ENCODE data around the gene SOST. TPM values are rescaled to one million over a fixed set of nuclear protein-coding genes. Genes with fewer than 3 reads are reported as not detected.

Gene SOST
- total RNA-seq, 1 experiment from 2014 or later = not detected

GRCh38 chr17:43750153-43750552, 8.4 kb downstream of the SOST start:
- in situ Hi-C loops (cut with HindIII; ENCODE audit: low pct_unique_long_range_greater_than_20kb, low sequenced_read_pairs) (loop anchor here (10.0 kb wide), 1 partner anchor 45 kb away; no protein-coding TSS in a partner anchor), intact Hi-C loops (cut with micrococcal nuclease; ENCODE audit: unreplicated experiment) (no loop called here)
- H3K4me1 ChIP-seq (ENCODE audit: control insufficient read depth, insufficient read depth, low read length) = no peaks in the 10 kb centered on the region
- no TSS peak for BruUV-seq (replicated peaks)
- no peaks in the 10 kb centered on the region for H3K9me3 ChIP-seq (ENCODE audit: control insufficient read depth, insufficient read depth, low read depth, low read length)
- no peaks in the 10 kb centered on the region; the same call in 1 of the 2 replicates for H3K27me3 ChIP-seq (ENCODE audit: control insufficient read depth, insufficient read depth, low read length)
- ChIA-PET POLR2A (no interaction called here), CTCF (no interaction called here)
- no peak for DNase-seq (ENCODE audit: low read depth, low spot score)
- no peak overlapping the region for H3K4me3 ChIP-seq (ENCODE audit: low read depth in 2 of 2, low read length in 2 of 2)
- ATAC-seq = no peak
- no peak overlapping the region for H3K27ac ChIP-seq (ENCODE audit: low read length)
- no peak for TF ChIP-seq REST (IDR thresholded peaks at IDR 0.05; ENCODE audit: insufficient read depth in 1 of 2, low read depth in 2 of 2, low read length in 1 of 2)
- no peak for TF ChIP-seq SIN3A (IDR thresholded peaks at IDR 0.05; ENCODE audit: borderline replicate concordance, insufficient read depth, low read depth, low read length)
- H3K36me3 ChIP-seq (ENCODE audit: control insufficient read depth, insufficient read depth, low read length) = no peaks in the 10 kb centered on the region

GRCh38 chr17:43745541-43745940, 13.1 kb downstream of the SOST start:
- TF ChIP-seq TCF7L2 (IDR thresholded peaks at IDR 0.05; ENCODE audit: low read depth, low read length) (no peak), SIN3A (IDR thresholded peaks at IDR 0.05; ENCODE audit: borderline replicate concordance, insufficient read depth, low read depth, low read length) (no peak), CTCF (IDR thresholded peaks at IDR 0.05) (no peak), REST (IDR thresholded peaks at IDR 0.05; ENCODE audit: insufficient read depth in 1 of 2, low read depth in 2 of 2, low read length in 1 of 2) (no peak), POLR2AphosphoS5 (IDR thresholded peaks at IDR 0.05; ENCODE audit: low read depth, low read length) (no peak)
- ChIA-PET POLR2A (no interaction called here), CTCF (no interaction called here)
- Histone ChIP-seq H3K9me3 (ENCODE audit: control insufficient read depth, insufficient read depth, low read depth, low read length) (no peaks in the 10 kb centered on the region), H3K27me3 (ENCODE audit: control insufficient read depth, insufficient read depth, low read length) (no peaks in the 10 kb centered on the region; the same call in 1 of the 2 replicates), H3K27ac (ENCODE audit: low read length) (no peak overlapping the region), H3K4me3 (ENCODE audit: low read depth in 2 of 2, low read length in 2 of 2) (no peak overlapping the region), H3K36me3 (ENCODE audit: control insufficient read depth, insufficient read depth, low read length) (no peaks in the 10 kb centered on the region), H3K4me1 (ENCODE audit: control insufficient read depth, insufficient read depth, low read length) (no peaks in the 10 kb centered on the region)
- intact Hi-C loops (cut with micrococcal nuclease; ENCODE audit: unreplicated experiment) = no loop called here
- DNase-seq (ENCODE audit: low read depth, low spot score) = no peak
- ATAC-seq = no peak
- in situ Hi-C loops (cut with HindIII; ENCODE audit: low pct_unique_long_range_greater_than_20kb, low sequenced_read_pairs) = no loop called here
- no TSS peak for BruUV-seq (replicated peaks)
